GM18951 (cell line): ENCODE data around the gene CA10.

Source experiments
- POLR2A ChIP-seq: IDR thresholded peaks from 4 replicates; pipeline ENCODE4 v1.6.1; 2011; ENCODE audit warnings: mild to moderate bottlenecking; ENCODE audit not compliant: insufficient read length, insufficient read depth; ENCODE audit errors: extremely low read depth
- in situ Hi-C: fragments of 300-500 bp; cut with MboI; formaldehyde crosslinking; loops from one replicate; pipeline ENCODE4 v1.12.0; 2022; ENCODE audit warnings: low sequenced_read_pairs, mixed read lengths, inconsistent platforms; ENCODE audit not compliant: unreplicated experiment

The CA10 gene

GRCh38 chr17:51731941-51732722 is 426.4 kb downstream of the CA10 start:
- TF ChIP-seq POLR2A, result no peak
- in situ Hi-C loops, result no loop called here

GRCh38 chr17:51730303-51731050 is 428.0 kb downstream of the CA10 start:
- no peak for TF ChIP-seq POLR2A
- in situ Hi-C loops, result no loop called here

GRCh38 chr17:51725185-51725584 is 433.3 kb downstream of the CA10 start:
- in situ Hi-C loops, result no loop called here
- no peak for TF ChIP-seq POLR2A

GRCh38 chr17:51724043-51724580 is 434.4 kb downstream of the CA10 start:
- no peak for TF ChIP-seq POLR2A
- in situ Hi-C loops, result no loop called here

GRCh38 chr17:51722994-51723393 is 435.5 kb downstream of the CA10 start:
- in situ Hi-C loops, result no loop called here
- no peak for TF ChIP-seq POLR2A

GRCh38 chr17:51721730-51722129 is 436.8 kb downstream of the CA10 start:
- in situ Hi-C loops, result no loop called here
- no peak for TF ChIP-seq POLR2A

- no peak for TF ChIP-seq POLR2A
- in situ Hi-C loops, result no loop called here
These were observed 438.1 kb downstream of the CA10 start for GRCh38 chr17:51720439-51720838.

GRCh38 chr17:51718983-51719382 is 439.5 kb downstream of the CA10 start:
- in situ Hi-C loops, result no loop called here
- TF ChIP-seq POLR2A, result no peak

- in situ Hi-C loops, result no loop called here
- no peak for TF ChIP-seq POLR2A
These were observed 446.9 kb downstream of the CA10 start for GRCh38 chr17:51711581-51711980.

GRCh38 chr17:51710634-51710979 is 447.9 kb downstream of the CA10 start:
- in situ Hi-C loops, result no loop called here
- no peak for TF ChIP-seq POLR2A

- no peak for TF ChIP-seq POLR2A
- in situ Hi-C loops, result no loop called here
These were observed 448.6 kb downstream of the CA10 start for GRCh38 chr17:51709694-51710633.

- in situ Hi-C loops, result no loop called here
These were observed 451.3 kb downstream of the CA10 start for GRCh38 chr17:51707216-51707615.

GRCh38 chr17:51706093-51706492 is 452.4 kb downstream of the CA10 start:
- in situ Hi-C loops, result no loop called here
- TF ChIP-seq POLR2A, result no peak

More at GRCh38 chr17:51707216-51707615, 451.3 kb downstream of the CA10 start:
- no peak for TF ChIP-seq POLR2A
